NT2/D1 (cell line): Measurements from ENCODE around the gene SSTR4.

Source experiments
- SUZ12 ChIP-seq: IDR thresholded peaks from 2 replicates; pipeline ENCODE4 v1.6.1; 2011; ENCODE audit not compliant: insufficient read length, insufficient read depth; ENCODE audit errors: extremely low read depth
- YY1 ChIP-seq: IDR thresholded peaks from 2 replicates; pipeline ENCODE4 v1.6.1; 2011; ENCODE audit not compliant: insufficient read length, insufficient read depth
- ZNF274 ChIP-seq: IDR thresholded peaks from 2 replicates; pipeline ENCODE4 v1.6.1; 2011; ENCODE audit warnings: mild to moderate bottlenecking, low read depth, low read length

DNA sequence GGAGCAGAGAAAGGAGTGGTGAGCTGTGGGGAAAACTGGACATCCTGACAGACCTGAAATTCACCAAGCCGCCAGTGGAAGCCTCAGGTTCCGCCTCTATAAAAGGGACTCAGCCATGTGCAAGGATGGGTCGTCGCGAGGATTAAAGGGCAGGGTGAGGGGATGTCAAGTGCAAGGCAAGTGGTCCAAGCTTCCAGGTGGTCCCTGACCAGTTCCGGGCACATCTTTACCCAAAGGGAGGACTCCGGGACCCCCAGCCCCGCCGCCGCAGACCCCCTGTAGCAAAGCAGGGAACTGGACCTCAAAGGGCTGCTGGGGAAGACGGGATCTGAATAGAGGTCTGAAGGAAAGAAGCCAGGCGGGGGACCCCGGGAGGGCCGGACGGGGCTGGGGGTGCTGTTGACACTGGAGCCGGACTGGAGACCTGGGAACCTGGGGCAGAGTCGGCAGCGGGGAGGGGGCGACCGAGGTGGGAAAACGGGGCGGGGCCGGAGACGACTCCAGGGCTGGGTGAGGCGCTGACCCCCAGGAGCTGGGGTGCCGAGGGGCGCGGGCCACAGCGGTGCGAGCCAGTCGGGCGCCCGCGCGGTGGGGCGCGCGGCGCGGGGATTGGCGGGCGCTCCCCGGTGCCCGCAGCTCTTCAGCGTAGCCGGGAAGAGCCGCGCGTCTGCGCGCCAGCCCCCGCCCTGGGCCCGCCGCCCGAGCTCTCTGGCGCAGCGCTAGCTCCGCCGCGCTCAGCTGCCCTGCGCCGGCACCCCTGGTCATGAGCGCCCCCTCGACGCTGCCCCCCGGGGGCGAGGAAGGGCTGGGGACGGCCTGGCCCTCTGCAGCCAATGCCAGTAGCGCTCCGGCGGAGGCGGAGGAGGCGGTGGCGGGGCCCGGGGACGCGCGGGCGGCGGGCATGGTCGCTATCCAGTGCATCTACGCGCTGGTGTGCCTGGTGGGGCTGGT lies at the start of gene SSTR4:
- TF ChIP-seq YY1 (no peak), SUZ12 (peak; percentile 68), ZNF274 (no peak)
